RWPE1 (cell line): ENCODE measurements around the gene SPX.
A peak's percentile ranks its signal among the peaks of the same experiment; 100 is the strongest.

ENCODE experiments used
- CTCF ChIA-PET: fragments of 350-600 bp; sonication (Branson Sonifier 250); formaldehyde crosslinking; extraction: SDS; loops from one replicate; lab custom pipeline; 2021; lab: Yijun Ruan, JAX
- POLR2A ChIA-PET: fragments of 400-600 bp; formaldehyde crosslinking; extraction: SDS; loops from one replicate; lab custom pipeline; 2020; ENCODE audit warnings: antibody characterized with exemption; ENCODE audit not compliant: low non-redundant PET; lab: Yijun Ruan, JAX
- DNase-seq: peaks from one replicate; pipeline ENCODE4 v3.0.0; 2012; ENCODE audit warnings: low spot score
- H3K27ac ChIP-seq: fragments of 450-650 bp; 2 replicates; pipeline ENCODE4 v1.5.1; 2017
- CTCF ChIP-seq: fragments of 450-650 bp; conservative IDR thresholded peaks from 2 replicates; pipeline ENCODE4 v1.5.1; 2017; ENCODE audit warnings: low read depth, mild to moderate bottlenecking

SPX gene, protein sequence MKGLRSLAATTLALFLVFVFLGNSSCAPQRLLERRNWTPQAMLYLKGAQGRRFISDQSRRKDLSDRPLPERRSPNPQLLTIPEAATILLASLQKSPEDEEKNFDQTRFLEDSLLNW

GRCh38 chr12:21526053-21526452, at the start of gene SPX:
Gene SPX, plus strand, starts transcription at chr12:21526296. Its CDS starts 177 bp downstream, at chr12:21526473.
- no peak within 1 kb of the TSS for H3K27ac ChIP-seq
- POLR2A ChIA-PET = no interaction called here
- peak; percentile 34 for DNase-seq
- CTCF ChIA-PET = no interaction called here
- no peak for TF ChIP-seq CTCF

- ChIA-PET POLR2A (no interaction called here), CTCF (no interaction called here)
- peak; percentile 4 for DNase-seq
These were observed 49.1 kb upstream of the SPX start for GRCh38 chr12:21476949-21477348.

GRCh38 chr12:21478756-21479455, 47.2 kb upstream of the SPX start:
- no peak overlapping the region for H3K27ac ChIP-seq
- TF ChIP-seq CTCF = no peak
- DNase-seq = no peak
- ChIA-PET POLR2A (no interaction called here), CTCF (no interaction called here)

More at GRCh38 chr12:21476949-21477348, 49.1 kb upstream of the SPX start:
- TF ChIP-seq CTCF = no peak
- H3K27ac ChIP-seq = no peak overlapping the region

DNA sequence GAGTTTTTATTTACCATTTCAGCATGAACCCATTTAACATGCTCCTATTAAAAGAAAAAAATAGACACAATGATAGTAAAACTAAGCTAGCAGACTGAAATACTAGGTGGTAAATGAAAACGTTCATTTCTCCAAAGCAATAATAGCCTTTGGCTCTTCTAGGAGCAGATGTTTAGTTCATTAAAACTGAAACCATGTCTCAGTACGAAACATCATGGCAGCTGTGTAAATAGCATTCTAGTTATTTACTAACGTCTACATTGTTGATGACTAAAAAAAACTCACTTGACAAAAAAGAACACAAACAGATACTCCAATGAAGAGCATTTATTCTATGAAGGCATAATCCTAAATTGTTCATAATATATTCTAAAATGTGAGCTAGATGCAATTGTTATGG, 42.6 kb upstream of the SPX start:
- POLR2A ChIA-PET = no interaction called here
- no peak overlapping the region for H3K27ac ChIP-seq
- DNase-seq = no peak
- CTCF ChIA-PET = interaction anchor here (0.7 kb wide), 1 partner anchor 91 kb away, joined by 6 read pairs; no protein-coding TSS in a partner anchor
- no peak for TF ChIP-seq CTCF

DNA sequence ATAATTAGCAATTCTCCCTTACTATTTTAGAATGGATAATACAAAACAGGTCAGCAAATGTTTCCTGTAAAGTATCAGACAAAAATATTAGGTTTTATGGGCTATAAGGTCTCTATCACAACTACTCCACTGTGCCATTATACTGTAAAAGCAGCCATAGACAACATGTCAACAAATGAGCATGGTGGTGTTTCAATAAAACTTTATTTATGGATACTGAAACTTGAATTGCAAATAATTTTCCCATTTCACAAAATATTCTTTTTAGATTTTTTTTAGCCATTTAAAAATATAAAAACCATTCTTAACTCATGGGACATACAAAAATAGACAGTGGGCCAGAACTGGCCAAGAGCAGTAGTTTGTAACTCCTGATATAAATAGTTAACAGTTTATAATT, 40.1 kb upstream of the SPX start:
- H3K27ac ChIP-seq = no peak overlapping the region
- no peak for TF ChIP-seq CTCF
- ChIA-PET CTCF (interaction anchor here (0.6 kb wide), 1 partner anchor 56 kb away, joined by 4 read pairs; no protein-coding TSS in a partner anchor), POLR2A (interaction anchor here (0.6 kb wide), 1 partner anchor 12 kb away, joined by 3 read pairs; no protein-coding TSS in a partner anchor)
- DNase-seq = no peak

- ChIA-PET CTCF (no interaction called here), POLR2A (no interaction called here)
- H3K27ac ChIP-seq = no peak overlapping the region
- no peak for DNase-seq
- TF ChIP-seq CTCF = no peak
These were observed 26.3 kb upstream of the SPX start for GRCh38 chr12:21499765-21500164.
